H1 (cell line): ENCODE results near the gene COL6A2. TPM values are rescaled to one million over a fixed set of nuclear protein-coding genes. Genes with fewer than 3 reads are reported as not detected.

ENCODE experiments used
- CHD7 ChIP-seq: fragments of 300-600 bp; sonication (generic); IDR thresholded peaks from 2 replicates; pipeline ENCODE4 v1.7.1; 2012; ENCODE audit warnings: low read length, moderate library complexity, mild to moderate bottlenecking, inconsistent platforms; ENCODE audit not compliant: insufficient replicate concordance
- polyA plus RNA-seq, 7 experiments: library from polyadenylated mRNA; depleted of rRNA in 3 of 7; stranded (reverse) in 5 of 7; unstranded in 2 of 7; fragments of >200 nt in 5 of 7; fragments of 200-250 nt in 2 of 7; gene quantifications; 1 replicate in 5 of 7; 2 replicates in 1 of 7; 4 replicates in 1 of 7; pipeline versions ENCODE4 v1.2.1 to v1.2.3, GENCODE V29; 2011 to 2013; ENCODE audit warnings: missing spikeins in 2 of 7, mixed read lengths in 2 of 7
- total RNA-seq: library from RNA; stranded (reverse); fragmentation: NEBNext Ultra II Directional; extraction: Animal tissue kit (Norgen Biotek cat#: 25700); gene quantifications from 2 replicates; pipeline ENCODE4 v1.2.1, GENCODE V29; 2021

Gene COL6A2
- total and polyA plus RNA-seq, 2 of the 8 experiments (the other 6 are each of a cell fraction or from before 2014, with no cell fraction given): 60.1 to 62.7 TPM

GRCh38 chr21:46128106-46128932, 30.4 kb downstream of the COL6A2 start (continued):
- no peak for TF ChIP-seq CHD7
